ENCODE measurements around the gene TAF10. TPM values are rescaled to one million over a fixed set of nuclear protein-coding genes. Genes with fewer than 3 reads are reported as not detected.
A peak's percentile ranks its signal among the peaks of the same experiment; 100 is the strongest.

The TAF10 gene
- 201 TPM for polyA plus RNA-seq (2013, experiment 1 of 2)
- 239 TPM for polyA plus RNA-seq (2013, experiment 2 of 2)

DNA sequence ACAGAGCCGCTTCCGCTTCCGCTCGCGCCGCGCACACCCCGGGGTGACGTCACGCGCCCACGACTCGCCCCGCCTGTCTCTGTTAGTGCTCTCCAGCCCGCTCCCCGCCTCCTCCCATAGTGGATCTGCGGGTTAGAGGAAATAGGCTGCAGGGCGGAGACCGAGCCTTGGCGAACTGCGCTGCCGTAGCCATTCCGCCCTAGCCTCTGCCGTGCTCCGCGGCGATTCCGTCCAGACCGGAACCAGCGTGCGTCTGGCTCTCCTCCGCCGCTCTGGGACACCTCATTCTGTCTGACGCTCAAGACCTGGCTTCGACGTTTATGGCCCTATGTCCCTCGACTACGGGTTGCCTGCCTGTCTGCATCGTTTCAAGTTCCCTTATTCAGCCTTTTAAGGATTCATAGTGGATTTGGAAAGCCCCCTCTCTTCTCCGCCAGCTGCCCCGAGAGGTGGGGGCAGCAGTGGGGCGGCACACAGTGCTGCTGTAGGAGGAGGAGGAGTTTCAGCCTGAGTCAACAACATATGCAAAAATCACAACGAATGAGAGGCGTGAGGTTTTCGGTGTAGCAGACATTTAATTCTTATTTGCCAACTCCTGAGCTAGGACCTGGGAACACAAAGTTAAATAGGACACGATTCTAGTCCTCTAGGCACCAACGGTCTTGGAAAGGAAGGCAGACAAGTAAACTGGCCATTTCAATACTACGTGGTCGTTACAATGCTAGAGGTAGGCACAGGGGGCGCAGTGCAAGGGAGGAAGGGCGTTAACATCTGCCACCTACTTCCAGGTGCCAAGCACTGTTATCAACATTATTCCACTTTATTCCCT is at the start of gene TAF10:
Gene TAF10, minus strand, starts transcription at position 4 of the 829 bp plus-strand sequence. CDS start 27 bp downstream, outside the sequence.
- Histone ChIP-seq H3K9me3 (ENCODE audit: insufficient read depth, low read depth, low read length) (no peaks in the 10 kb centered on the region), H3K36me3 (ENCODE audit: insufficient read depth, low read length) (peaks cover 59% of the 10 kb centered on the region)

DNA sequence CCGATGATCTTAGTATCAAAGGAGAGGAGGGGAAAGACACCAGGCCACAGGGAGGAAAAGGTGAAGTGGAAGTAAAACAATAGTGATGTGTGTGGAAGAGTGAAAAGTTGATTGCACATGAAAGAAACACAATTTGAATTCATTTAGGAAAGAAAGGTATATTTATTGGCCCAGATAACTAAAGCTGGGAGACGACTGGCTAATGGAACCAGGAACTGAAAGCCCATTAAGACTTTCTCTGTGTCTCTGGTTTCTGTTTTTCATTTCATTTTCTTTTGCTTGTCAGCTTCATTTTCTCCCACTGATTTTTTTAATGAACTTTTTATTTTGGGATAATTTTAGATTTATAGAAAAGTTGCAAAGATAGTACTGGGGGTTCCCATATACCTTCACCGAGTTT is 48.7 kb upstream of the TAF10 start:
- 85% methylated on average over 2 of the region's 3 CpGs for WGBS

More for the DNA sequence above, at the start of gene TAF10:
- Histone ChIP-seq H3K4me1 (ENCODE audit: insufficient read depth, low read length) (peaks cover 13% of the 10 kb centered on the region; the same call in 1 of the 2 replicates), H3K27ac (ENCODE audit: low read depth, low read length) (peak within 1 kb of the TSS; percentile 99), H3K9ac (ENCODE audit: low read depth, low read length) (peak within 1 kb of the TSS; percentile 92), H3K4me3 (ENCODE audit: low read length) (peak within 1 kb of the TSS; percentile 88), H3K27me3 (ENCODE audit: insufficient read depth, low read length) (no peaks in the 10 kb centered on the region)
- WGBS, result under 1% methylated on average over 49 of the region's 51 CpGs

DNA sequence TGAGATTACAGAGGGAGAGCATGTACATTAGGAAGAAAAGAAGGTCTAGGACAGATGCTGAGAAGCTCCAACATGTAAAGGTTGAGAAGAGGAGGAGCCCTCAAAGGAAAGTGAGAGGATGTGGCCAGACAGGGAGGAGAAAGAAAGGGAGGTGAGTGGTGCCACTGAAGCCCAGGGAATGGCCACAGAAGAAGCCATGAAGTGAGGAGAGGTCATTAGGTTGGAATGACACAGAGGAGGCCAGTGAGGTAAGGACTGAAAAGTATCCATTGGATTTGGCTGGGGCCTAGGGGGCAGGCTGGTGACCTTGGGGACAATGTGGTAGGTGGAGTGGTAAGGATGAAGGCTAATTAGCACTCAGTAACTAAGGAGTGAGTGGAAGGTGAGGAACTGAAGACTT is 46.6 kb upstream of the TAF10 start:
- Histone ChIP-seq H3K9ac (ENCODE audit: low read depth, low read length) (no peak overlapping the region), H3K4me3 (ENCODE audit: low read length) (no peak overlapping the region), H3K36me3 (ENCODE audit: insufficient read depth, low read length) (no peaks in the 10 kb centered on the region), H3K27ac (ENCODE audit: low read depth, low read length) (no peak overlapping the region), H3K27me3 (ENCODE audit: insufficient read depth, low read length) (peaks cover 44% of the 10 kb centered on the region), H3K9me3 (ENCODE audit: insufficient read depth, low read depth, low read length) (no peaks in the 10 kb centered on the region), H3K4me1 (ENCODE audit: insufficient read depth, low read length) (peaks cover 9% of the 10 kb centered on the region; the same call in 1 of the 2 replicates)

More for the DNA sequence above, 48.7 kb upstream of the TAF10 start:
- H3K36me3 ChIP-seq (ENCODE audit: insufficient read depth, low read length), result no peaks in the 10 kb centered on the region
- H3K9me3 ChIP-seq (ENCODE audit: insufficient read depth, low read depth, low read length), result no peaks in the 10 kb centered on the region
- H3K4me1 ChIP-seq (ENCODE audit: insufficient read depth, low read length), result peaks cover 9% of the 10 kb centered on the region; the same call in 1 of the 2 replicates
- H3K27ac ChIP-seq (ENCODE audit: low read depth, low read length), result no peak overlapping the region
- H3K9ac ChIP-seq (ENCODE audit: low read depth, low read length), result no peak overlapping the region
- no peak overlapping the region for H3K4me3 ChIP-seq (ENCODE audit: low read length)
- H3K27me3 ChIP-seq (ENCODE audit: insufficient read depth, low read length), result peaks cover 29% of the 10 kb centered on the region

DNA sequence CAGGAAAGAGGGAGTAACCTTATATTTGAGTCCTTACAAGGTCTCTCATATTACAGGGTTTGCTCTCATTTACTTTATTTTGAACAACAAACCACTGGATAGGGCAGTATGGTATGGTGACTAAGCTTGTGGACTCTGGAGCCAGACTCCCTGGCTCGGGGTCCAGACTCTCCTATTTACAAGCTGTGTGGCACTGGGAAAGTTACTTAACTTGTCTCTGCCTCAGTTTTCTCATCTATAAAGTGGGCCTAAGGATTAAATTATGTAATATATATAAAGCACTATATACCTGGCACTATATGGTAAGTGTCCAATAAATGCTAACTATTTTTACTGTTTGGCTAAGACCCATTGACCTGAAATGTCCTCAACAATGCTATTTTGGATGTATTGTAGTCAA is 45.3 kb upstream of the TAF10 start:
- WGBS, result 78% methylated on average over 1 of the region's 1 CpG
- Histone ChIP-seq H3K36me3 (ENCODE audit: insufficient read depth, low read length) (no peaks in the 10 kb centered on the region), H3K9ac (ENCODE audit: low read depth, low read length) (no peak overlapping the region), H3K4me3 (ENCODE audit: low read length) (peak overlapping the region; percentile 63; the same call in 1 of the 2 replicates), H3K27me3 (ENCODE audit: insufficient read depth, low read length) (peaks cover 55% of the 10 kb centered on the region), H3K9me3 (ENCODE audit: insufficient read depth, low read depth, low read length) (no peaks in the 10 kb centered on the region), H3K27ac (ENCODE audit: low read depth, low read length) (no peak overlapping the region), H3K4me1 (ENCODE audit: insufficient read depth, low read length) (peaks cover 9% of the 10 kb centered on the region; the same call in 1 of the 2 replicates)

DNA sequence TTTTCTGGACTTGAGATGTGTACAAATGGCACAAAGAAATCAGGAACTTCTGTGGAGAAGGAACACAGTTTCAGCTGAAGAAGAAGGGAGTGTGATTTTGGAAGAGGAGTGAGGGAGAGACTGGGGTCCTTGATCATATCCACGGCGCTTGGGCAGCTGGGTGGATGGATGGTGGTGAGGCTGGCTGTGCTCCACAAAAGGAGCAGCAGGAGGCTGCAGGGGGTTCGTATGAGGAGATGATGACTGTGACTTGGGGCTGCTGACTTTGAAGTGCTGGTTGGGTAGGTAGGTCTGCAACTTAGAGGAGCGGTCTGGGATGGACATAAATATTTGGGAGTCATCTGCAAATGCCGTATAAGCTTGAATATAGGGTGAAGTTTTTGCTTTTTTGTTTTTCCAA is 44.9 kb upstream of the TAF10 start:
- WGBS, result 52% methylated on average over 5 of the region's 5 CpGs
- Histone ChIP-seq H3K4me1 (ENCODE audit: insufficient read depth, low read length) (peaks cover 9% of the 10 kb centered on the region; the same call in 1 of the 2 replicates), H3K27ac (ENCODE audit: low read depth, low read length) (no peak overlapping the region), H3K9me3 (ENCODE audit: insufficient read depth, low read depth, low read length) (no peaks in the 10 kb centered on the region), H3K9ac (ENCODE audit: low read depth, low read length) (0 out of 2 replicates have a peak overlapping the region, but pooled peaks have one; percentile 4), H3K27me3 (ENCODE audit: insufficient read depth, low read length) (peaks cover 56% of the 10 kb centered on the region), H3K4me3 (ENCODE audit: low read length) (peak overlapping the region; percentile 63), H3K36me3 (ENCODE audit: insufficient read depth, low read length) (no peaks in the 10 kb centered on the region)

DNA sequence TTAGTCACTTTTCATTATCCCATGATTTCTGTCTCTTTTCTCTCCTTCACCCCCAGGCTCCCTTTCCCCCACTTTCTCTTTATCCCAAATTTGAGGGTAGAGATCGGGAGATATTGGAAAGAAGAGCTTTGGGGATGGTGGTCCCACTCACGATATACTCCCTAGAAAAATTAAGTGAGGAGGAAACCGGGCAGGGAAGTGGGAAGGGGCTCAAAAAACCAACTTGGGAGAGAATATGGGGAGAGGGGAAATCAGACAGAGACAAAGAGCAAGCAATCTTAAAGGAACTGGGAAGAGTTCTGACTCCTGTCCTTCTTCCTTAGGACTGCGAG is 44.5 kb upstream of the TAF10 start:
- no peak overlapping the region for H3K27ac ChIP-seq (ENCODE audit: low read depth, low read length)
- peaks cover 9% of the 10 kb centered on the region; the same call in 1 of the 2 replicates for H3K4me1 ChIP-seq (ENCODE audit: insufficient read depth, low read length)
- peak overlapping the region; percentile 63 for H3K4me3 ChIP-seq (ENCODE audit: low read length)
- H3K9ac ChIP-seq (ENCODE audit: low read depth, low read length), result peak overlapping the region; percentile 4; the same call in 1 of the 2 replicates
- no peaks in the 10 kb centered on the region for H3K9me3 ChIP-seq (ENCODE audit: insufficient read depth, low read depth, low read length)
- no peaks in the 10 kb centered on the region for H3K36me3 ChIP-seq (ENCODE audit: insufficient read depth, low read length)
- peaks cover 56% of the 10 kb centered on the region for H3K27me3 ChIP-seq (ENCODE audit: insufficient read depth, low read length)
- 67% methylated on average over 4 of the region's 4 CpGs for WGBS

DNA sequence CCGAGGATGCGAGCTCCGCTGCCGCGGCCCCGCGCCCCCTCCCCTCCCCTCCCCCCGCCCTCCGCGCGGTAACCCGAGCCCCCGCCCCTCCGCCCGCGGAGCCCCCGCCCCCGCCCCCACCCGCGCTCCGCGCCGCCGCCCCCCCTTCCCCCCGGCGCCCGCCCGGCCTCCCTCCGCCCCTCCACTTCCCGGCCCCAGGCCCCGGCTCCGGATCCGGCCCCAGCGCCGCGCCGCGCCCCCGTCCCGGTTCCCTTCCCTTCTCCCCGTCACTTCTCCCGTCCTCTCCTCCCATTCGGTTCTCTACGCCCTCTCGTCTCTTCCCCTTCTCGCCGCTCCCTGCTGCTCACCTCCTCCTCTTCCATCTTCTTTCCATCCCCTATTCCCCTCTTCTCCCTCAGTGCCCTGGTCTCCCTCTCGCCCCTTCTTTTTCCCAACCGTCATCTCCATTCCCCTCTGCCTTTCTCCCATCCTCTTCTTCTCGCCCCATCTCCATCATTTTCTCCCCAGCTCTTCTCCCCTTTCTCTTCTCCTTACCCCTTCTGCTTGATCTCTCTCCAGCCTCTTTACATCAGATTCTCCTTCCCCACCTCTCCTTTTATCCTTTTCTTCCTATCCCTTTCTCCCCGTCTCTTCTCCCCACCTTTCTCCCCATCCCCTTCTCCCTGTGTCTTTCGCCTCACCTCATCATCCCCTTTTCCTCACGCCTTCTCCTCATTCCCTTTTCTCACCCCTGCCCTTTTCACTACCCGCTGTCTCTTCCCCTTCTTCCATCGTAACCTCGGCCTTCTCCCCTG is 44.0 kb upstream of the TAF10 start, which contains the start of gene DCHS1:
Gene DCHS1, minus strand, starts transcription at position 20 of the 794 bp plus-strand sequence. CDS start 14,196 bp downstream, outside the sequence.
- Histone ChIP-seq H3K4me3 (ENCODE audit: low read length) (peak within 1 kb of the TSS; percentile 63), H3K9me3 (ENCODE audit: insufficient read depth, low read depth, low read length) (no peaks in the 10 kb centered on the region), H3K36me3 (ENCODE audit: insufficient read depth, low read length) (no peaks in the 10 kb centered on the region), H3K4me1 (ENCODE audit: insufficient read depth, low read length) (peaks cover 9% of the 10 kb centered on the region; the same call in 1 of the 2 replicates), H3K27me3 (ENCODE audit: insufficient read depth, low read length) (peaks cover 56% of the 10 kb centered on the region), H3K27ac (ENCODE audit: low read depth, low read length) (no peak within 1 kb of the TSS), H3K9ac (ENCODE audit: low read depth, low read length) (peak within 1 kb of the TSS; percentile 59)
- WGBS, result 3% methylated on average over 31 of the region's 56 CpGs

DNA sequence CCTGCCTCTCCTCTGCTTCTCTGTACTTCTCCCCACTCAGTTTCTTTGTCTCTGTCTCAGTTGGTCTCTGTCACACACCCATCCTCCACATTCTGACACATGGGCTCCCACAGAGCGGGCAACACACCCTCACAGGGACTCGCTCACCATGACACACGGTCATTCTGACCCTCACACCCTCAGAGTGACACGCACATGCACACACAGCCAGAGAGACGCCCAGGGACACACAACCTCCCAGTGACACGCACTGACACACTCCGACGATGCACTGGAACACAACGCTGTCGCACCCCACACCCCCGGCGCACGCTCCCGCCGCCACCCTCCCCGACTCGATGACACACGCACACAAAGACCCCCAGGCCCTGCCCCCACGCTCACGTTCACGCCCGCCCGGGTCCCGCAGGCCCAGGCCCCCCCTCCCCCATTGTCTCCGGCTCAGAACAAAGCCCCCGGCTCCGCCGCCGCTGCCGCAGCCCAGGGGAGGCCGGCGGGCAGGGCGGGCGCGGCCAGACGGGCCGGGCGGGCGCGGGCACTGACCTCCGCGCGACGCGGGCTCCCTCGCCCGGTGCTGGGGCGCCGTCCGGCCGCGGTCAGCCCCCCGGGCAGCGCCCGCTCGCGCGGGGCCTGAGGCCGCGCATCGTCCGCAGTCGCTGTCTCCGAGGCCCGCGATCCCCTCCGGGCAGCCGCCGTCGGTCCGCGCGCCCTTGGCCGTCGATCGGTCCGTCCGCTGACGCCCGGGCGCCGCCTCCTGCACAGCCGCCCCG is 43.2 kb upstream of the TAF10 start:
- Histone ChIP-seq H3K4me1 (ENCODE audit: insufficient read depth, low read length) (peaks cover 9% of the 10 kb centered on the region; the same call in 1 of the 2 replicates), H3K27ac (ENCODE audit: low read depth, low read length) (no peak overlapping the region), H3K36me3 (ENCODE audit: insufficient read depth, low read length) (no peaks in the 10 kb centered on the region), H3K9me3 (ENCODE audit: insufficient read depth, low read depth, low read length) (no peaks in the 10 kb centered on the region), H3K4me3 (ENCODE audit: low read length) (peak overlapping the region; percentile 51), H3K27me3 (ENCODE audit: insufficient read depth, low read length) (peaks cover 56% of the 10 kb centered on the region), H3K9ac (ENCODE audit: low read depth, low read length) (peak overlapping the region; percentile 59)
- WGBS, result 2% methylated on average over 79 of the region's 84 CpGs

DNA sequence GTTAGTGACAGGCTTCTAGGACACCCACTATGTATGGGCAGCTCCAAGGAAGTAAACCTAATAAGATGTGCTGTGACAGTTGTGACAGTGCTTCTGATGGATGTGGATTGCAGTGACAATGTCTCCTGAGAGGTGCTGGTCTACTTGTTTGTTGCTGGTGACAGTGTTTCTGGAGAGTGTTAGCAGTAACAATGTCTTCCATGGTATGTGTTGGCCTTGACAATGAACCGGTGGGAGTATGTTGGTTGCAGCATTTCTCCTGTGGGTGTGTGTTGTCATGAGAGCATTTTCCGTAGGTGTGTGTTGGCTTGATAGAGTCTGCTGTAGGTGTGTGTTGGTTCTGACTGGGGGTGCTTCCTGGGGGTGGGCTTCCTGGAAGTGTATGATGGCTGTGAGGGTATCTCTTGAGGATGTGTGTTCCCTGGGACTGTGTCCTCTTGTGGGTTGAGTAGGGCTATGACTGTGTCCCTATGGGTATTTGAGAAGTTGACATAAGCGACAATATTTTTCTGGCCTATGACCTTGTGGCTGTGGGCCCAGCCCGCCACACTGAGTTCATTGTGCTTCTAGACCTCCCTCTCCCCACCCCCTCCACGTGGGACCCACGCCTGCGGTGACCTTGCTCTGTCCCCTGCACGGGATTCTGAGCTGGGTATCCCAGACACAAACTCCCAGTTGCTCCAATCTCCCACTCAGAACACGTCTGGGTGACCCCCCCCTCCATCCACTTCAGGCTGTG is 42.4 kb upstream of the TAF10 start:
- H3K4me3 ChIP-seq (ENCODE audit: low read length), result peak overlapping the region; percentile 51
- no peak overlapping the region for H3K27ac ChIP-seq (ENCODE audit: low read depth, low read length)
- H3K9me3 ChIP-seq (ENCODE audit: insufficient read depth, low read depth, low read length), result no peaks in the 10 kb centered on the region
- WGBS, result 74% methylated on average over 9 of the region's 9 CpGs
- H3K27me3 ChIP-seq (ENCODE audit: insufficient read depth, low read length), result peaks cover 56% of the 10 kb centered on the region
- peak overlapping the region; percentile 58; the same call in 1 of the 2 replicates for H3K9ac ChIP-seq (ENCODE audit: low read depth, low read length)
- H3K4me1 ChIP-seq (ENCODE audit: insufficient read depth, low read length), result peaks cover 9% of the 10 kb centered on the region; the same call in 1 of the 2 replicates
- H3K36me3 ChIP-seq (ENCODE audit: insufficient read depth, low read length), result no peaks in the 10 kb centered on the region

DNA sequence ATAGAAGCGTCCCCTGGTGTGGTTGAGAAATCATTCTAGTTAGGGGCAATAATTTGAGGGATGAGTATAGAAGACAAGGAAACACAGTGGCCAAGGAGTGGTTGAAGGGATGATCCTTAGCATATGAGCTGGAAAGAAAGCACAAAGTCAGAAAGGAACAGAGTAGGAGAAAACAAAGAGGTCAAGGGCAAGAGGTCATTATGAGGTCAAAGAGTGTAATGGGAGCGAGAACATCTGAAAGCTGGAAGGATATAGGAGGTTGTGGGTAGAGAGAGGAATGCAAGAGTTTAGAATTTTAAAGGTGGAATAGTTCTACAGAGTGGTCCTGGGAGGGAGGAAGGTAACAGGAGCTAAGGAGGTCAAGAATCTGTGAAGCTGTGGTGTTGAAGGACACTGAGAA is 41.6 kb upstream of the TAF10 start:
- Histone ChIP-seq H3K36me3 (ENCODE audit: insufficient read depth, low read length) (no peaks in the 10 kb centered on the region), H3K4me1 (ENCODE audit: insufficient read depth, low read length) (peaks cover 9% of the 10 kb centered on the region; the same call in 1 of the 2 replicates), H3K27ac (ENCODE audit: low read depth, low read length) (no peak overlapping the region), H3K27me3 (ENCODE audit: insufficient read depth, low read length) (peaks cover 51% of the 10 kb centered on the region), H3K9me3 (ENCODE audit: insufficient read depth, low read depth, low read length) (no peaks in the 10 kb centered on the region), H3K4me3 (ENCODE audit: low read length) (no peak overlapping the region), H3K9ac (ENCODE audit: low read depth, low read length) (no peak overlapping the region)
- 90% methylated on average over 2 of the region's 2 CpGs for WGBS

All from HUES64 (cell line).